HG02571 (cell line): ENCODE results near the gene LPP.

Experiments
- ATAC-seq: cut with Tn5 transposase; IDR thresholded peaks from one replicate; pipeline ENCODE4 v1.9.1; 2021; ENCODE audit warnings: mild to moderate bottlenecking, moderate library complexity; ENCODE audit not compliant: unreplicated experiment

LPP gene

DNA sequence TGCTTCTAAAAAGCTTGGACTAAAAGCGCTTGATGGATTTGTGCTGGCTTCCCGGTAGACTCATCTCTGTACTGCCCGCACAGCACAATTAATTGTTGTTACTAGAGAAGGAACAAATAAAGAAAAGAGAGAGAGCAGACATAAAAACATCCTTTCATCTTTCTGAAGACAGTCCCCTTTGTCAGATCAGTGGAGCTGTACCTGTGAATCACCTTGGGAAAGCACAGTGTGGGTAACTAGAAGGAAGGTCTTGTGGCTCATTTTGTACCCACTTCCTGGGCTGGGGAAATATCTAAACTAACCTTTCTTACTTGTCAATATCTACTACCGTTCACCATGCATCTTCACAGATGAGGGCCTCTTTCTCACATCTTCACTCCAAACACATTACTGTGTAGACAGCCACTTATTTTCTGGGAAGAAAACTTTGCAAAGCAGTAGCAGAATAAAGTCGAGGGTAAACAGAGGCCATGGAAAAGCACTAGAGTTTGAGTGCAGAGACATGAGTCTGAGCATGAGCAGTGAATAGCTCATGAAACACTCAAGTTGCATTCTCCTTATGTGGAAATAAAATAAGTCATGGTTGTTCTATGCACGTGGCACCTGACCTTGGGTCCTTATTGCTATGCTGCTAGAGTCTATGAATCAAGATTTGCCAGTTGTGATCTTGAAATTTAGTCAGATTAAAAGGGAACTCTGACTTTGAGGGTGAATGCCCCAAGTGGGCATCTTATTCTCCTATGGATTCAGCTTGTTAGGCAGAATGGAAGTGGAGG lies 169.3 kb downstream of the LPP start:
- no peak for ATAC-seq

DNA sequence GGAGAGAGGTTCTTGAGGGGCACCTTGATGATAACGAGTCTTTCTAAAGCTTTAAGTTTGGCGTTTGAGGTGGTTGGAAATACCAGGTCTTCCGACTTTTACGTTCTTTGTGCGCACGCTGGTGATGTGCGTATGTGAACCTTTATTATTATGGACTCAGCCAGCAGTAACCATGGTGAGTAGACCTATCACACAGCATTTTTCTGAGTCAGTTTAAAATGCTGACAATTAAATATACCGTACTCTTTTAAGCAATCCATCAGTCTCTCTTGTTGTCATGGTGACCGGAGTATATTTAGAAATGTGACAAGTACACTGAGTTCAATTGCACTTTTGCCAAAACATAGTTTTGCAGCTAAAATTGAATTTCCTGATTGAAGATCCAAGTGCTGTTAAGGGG lies 172.2 kb downstream of the LPP start:
- ATAC-seq, result no peak

DNA sequence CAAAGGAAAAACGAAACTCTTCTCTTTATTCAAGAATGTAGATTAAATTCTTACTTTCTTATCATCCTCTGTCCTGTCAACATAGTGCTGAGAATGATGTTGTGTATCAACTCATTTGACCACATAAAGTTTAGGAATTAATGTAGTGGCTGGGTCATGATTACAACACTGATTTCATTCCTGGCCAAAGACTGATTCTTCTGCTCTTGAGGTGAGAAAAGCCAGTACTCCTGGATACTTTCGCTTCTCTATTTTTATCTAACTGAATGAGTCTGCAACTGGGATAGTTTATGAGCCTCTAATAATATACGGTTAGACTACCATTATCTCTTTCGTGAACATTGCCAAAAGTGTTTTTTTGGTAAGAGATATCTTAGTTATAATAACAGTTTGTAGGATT lies 173.0 kb downstream of the LPP start:
- no peak for ATAC-seq

DNA sequence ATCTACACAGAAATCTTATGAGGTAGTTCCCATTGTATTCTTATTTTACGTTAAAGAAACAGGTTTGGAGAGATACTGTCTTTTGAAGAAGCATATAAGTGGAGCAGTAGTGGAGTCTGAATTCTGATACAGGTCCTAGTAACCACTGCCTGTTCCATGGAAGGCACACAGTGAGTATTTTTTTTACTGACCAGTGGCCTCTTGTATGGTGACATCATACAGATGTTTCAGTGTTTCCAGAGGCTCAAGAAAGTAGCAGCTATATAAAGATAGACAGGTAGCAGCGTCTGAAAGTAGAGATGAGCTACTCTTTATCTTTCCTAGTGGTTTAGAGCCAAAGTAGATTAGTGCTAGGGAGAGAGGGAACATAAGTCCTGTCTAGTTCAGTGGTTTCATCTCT lies 173.5 kb downstream of the LPP start:
- no peak for ATAC-seq

DNA sequence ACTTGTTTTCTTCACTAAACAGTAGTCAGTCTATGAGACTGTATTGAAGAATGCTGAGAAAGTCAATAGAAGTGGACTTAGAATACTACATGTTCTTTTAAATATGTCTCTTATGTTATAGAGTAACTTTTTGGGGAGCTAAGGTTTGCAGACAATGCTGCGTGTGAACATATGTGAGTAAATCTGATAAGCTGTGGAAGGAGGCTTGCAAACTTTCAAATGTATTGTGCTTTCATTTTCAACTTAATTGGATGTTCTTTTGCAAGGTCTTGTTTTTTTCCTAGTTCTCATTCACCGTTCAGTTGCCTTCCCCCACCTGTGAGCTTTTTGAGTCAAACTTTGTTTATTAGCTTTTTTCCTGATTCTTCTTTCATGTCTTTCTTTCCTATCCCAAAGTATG lies 176.2 kb downstream of the LPP start:
- no peak for ATAC-seq

DNA sequence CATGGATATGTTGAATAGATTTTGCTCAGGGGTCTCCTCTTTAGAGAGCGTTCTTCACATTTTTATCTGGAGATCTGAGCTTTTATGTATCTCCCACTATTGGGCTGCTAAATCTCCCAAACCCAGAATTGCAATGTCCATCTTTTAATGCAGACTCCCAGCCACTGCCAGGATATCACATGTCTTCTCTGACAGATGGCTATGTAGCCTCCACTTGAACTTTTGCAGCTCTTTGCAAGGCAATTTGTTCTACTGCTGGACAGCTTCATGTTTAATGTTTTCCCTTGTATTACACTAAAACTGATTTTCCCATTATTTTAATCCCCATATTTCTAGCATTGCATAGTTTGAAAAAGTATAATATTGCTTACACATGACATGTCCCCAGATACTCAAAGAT lies 177.2 kb downstream of the LPP start:
- no peak for ATAC-seq

DNA sequence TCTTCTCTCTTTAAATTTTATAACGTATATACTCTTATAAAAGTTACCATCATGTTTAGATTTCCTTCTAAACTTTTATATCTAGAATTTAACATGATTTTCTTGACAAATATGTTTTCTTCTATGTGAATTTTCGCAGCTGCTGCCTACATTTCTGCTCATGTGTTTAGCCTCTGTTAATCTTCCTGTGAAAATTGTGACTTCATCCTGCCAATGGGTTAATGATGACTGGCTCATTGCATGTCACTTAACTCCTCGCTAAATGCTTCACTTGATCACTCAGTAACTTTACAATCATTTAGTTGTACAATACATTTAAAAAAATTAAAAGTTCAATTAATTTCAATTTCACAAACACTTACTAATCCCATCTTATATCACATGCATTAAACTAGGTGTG lies 178.1 kb downstream of the LPP start:
- no peak for ATAC-seq

DNA sequence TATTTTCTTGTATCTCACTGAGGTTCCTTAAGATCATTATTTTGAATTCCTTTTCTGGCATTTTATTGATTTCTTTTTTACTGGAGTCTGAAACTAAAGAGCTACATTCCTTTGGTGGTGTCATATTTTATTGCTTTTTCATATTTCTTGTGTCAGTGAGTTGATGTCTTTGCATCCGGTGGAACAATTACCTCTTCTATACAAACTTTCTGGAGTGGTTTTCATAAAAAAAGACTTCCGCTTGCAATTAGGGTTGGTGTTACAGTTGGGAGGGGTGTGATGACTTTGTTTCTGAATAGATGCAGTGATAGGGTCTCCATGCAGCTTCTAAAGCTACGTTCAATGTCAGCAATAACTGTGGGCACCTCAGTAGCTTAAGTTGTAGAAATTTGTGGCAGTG lies 181.7 kb downstream of the LPP start:
- no peak for ATAC-seq

DNA sequence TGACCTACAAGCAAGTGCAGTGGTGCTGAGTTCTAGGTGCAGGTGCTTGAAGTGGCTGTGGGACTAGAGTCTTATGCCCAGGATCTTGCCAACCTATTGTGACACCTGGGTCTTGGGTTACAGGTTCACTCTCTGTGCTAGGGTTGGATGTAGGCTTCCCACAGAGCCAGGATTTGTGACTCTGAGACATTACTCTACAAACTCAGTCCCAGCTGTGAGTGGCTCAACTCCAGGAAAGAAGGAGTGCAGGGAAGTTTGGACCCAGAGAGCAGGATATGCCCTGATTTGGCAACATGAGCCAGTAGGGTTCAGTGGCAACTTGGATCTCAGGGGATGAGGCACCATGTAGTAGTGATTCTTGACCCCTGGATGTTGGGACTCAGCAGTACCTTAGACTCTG lies 182.2 kb downstream of the LPP start:
- no peak for ATAC-seq

DNA sequence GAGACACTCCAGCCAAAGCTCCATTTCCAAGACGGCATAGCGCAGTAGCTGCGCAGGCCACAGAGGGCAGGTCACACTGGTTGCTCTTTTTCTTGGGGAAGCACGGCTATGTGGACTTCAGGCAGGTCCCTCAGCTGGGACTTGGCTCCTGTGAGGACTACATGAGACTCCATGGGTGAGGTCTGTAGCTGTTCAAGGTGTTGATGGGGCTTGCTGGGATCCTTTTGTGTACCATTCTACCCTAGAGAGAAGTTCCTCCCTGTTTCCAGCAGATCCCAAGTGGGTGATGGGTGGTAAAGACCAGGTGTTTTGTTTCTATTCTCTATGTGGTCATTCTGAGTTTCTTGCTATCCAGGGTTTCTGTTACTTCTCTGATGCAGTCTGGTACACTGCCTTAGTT lies 183.3 kb downstream of the LPP start:
- no peak for ATAC-seq

DNA sequence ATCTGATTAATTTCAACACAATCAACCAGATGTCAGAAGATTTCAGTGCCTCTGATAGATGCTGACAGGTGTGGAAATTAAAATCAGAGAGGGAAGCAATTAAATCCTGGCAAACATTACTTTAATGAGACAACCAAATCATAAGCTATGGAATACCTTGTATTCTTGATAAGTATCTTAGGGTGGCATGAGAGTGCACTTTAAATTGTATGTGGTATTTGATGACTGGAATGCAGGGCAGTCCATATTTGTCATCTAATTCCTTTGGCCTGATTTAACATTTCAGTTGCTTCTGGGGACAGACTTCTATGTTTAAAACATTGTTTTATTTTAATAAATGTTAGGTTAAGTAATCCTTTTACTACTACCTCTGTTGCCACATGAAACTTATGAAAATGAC lies 184.1 kb downstream of the LPP start:
- no peak for ATAC-seq

DNA sequence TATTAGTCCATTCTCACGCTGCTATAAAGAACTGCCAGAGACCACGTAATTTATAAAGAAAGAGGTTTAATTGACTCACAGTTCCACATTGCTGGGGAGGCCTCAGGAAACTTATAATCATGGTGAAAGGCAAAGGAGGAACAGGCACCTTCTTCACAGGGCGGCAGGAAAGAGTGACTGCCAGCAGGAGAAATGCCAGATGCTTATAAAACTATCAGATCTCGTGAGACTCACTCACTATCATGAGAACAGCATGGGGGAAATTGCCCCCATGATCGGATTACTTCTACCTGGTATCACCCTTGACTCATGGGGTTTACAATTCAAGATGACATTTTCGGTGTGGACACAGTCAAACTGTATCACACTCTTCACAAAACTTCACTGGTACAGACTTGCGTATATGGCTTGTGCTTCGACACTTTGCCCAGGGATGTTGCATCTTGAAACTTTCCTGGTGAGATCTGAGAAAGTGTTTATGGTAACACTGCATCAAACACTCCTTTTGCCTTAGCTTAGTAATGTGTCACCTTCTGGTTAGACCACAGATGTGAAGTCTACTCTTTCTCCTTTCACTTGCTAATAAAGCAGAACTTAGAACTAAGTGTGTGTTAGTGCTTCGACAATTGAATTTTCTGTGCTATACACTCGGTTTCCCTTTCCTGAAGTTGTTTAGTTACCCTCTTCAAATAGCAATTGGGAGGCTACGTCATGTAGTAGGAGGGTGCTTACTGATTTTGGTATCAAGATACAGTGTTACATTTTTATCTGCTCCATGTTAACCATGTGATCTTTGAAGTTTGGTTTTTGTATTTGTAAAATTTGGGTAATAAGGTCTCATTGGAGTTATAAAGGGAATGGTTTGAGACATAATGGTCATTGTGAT lies 185.7 kb downstream of the LPP start:
- no peak for ATAC-seq

DNA sequence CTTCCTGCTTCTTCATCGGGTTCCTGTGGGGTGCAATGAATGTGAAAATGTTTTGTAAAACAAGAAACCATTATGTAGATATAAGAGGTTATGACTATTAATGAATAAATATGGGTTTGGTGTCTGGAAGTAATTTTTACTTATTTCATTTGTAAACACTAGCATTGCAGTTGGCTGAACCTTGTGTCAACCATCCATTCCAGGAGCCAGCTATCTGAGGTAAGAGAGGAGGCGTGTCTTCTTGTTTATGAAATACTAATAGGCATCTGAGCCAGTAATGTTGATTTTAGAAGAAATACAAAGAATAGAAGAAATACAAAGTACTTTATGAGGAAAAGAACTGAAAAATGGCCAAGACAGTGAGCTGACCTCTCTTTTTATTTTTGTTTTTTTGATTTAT lies 187.5 kb downstream of the LPP start:
- no peak for ATAC-seq

DNA sequence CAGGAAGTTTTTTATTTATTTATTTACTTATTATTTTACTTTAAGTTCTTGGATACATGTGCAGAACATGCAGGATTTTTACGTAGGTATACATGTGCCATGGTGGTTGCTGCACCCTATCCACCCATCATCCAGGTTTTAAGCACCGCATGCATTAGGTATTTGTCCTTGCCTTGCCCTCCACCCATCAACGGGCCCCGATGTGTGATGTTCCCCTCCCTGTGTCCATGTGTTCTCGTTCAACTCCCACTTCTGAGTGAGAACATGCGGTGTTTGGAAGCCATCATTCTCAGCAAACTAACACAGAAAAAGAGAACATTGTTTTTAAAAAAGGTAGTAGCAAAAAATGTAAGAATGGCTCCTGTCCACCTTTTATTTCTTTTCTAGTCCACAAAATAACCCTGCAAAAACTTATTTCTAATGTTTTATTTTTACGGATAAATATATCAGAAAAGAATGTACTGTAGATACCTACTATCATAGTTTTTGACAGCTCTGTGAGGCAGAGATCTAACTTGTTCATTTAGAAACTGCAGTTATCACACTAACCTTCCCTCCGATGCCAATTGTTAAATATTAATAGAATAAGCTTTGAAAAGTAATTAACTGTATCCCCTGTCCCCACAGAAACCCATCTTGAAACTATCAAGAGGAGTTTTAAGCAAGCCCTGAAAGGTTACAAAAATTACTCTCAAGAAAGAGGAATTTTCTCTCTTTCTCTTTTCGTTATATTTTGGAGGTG lies 189.2 kb downstream of the LPP start:
- no peak for ATAC-seq

DNA sequence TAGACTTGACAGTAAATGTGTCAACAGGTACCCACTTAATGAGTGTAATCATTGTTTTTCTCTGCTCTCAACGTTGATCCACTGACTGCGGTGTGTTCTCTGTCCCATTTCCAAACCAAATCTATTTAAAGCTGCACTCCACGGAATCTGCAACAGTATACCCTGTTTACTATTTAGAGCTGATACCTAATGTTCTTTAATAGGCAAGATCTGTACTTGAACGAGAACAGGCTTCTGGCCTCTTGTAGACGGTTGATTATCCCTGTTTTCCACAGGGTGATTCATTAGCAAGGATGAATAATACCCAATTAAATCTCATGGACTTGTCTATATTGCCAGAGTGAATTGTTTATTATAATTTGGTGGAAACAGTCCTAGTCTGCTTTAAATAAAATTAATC lies 189.9 kb downstream of the LPP start:
- no peak for ATAC-seq

DNA sequence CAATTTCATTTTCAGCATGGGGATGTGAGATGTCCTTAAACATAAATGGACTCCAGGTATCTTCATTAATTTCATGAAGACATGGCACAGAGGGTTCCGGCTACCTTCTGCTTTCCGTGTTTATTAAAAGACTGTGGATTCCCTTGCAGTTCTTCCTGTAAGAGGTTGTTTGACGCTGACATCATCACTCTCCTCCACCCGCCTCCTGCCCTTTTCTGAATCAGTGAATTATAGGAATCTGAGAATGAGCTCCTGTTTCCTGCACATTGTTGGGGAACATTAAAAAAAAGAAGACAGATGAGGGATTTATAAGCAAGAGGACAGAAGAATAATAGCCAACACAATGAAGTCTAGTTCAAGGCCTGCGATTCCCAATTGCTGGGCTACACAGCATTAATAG lies 191.3 kb downstream of the LPP start:
- ATAC-seq, result no peak

DNA sequence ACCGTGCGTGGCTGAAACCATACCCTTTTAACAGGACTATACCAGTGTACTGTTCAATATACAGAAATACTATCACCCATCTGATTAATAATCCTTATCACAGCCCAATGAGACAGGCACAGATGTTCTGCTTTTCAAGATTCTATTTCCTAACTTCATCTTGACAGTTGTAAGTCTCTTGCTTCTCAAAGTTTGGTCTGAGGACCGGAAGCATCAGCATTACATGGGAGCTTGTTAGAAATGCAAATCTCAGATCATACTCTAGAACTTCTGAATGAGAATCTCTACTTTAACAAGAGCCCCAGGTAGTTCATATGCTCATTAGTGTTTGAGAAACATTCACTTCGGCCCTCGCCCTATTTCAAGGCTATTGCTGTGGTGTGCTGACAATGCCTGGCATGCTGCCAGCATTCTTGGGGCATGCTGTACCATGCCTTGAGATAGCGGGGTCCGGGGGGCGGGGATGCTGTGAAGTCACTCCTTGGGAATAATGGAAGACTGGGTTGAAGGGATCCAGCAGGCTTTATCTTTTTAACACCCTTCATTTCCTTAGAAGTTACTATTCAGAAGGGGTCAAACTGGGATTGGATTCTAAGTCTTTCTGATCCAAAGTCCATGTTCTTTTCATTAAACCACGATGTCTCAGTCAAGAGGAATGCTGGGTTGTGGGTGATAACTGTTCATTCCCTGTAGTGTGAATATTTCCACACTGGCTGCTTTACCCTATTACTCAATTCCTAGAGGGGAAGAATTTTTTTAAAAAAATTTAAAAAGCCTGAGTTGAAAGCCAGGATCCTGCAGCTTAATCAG lies 194.7 kb downstream of the LPP start:
- ATAC-seq, result no peak

DNA sequence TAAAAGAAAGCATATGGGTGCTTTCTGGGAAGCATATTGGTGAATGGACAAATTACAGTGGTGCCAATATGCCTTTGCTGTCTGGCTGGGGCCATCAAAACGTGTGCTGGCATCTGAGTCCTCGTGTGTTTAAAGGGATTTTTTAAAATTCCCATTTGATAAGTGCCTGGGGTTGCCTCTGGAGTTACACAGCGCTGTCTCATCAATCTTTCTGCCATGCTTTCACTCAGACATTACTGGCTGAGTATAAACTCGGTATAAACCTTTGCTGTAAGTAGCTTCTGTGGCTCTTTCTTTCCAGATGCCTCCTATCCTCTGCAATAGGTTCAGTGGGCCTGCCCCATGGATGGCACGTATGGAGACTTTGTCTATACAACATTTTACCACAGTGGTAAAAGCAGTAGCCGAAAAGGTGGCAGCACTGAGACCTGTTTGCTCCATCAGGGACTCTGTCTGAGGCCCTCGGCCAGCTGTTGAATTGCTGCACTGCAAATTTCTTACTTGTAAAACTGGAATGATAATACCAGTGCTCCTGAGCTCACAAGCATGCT lies 195.5 kb downstream of the LPP start:
- no peak for ATAC-seq

DNA sequence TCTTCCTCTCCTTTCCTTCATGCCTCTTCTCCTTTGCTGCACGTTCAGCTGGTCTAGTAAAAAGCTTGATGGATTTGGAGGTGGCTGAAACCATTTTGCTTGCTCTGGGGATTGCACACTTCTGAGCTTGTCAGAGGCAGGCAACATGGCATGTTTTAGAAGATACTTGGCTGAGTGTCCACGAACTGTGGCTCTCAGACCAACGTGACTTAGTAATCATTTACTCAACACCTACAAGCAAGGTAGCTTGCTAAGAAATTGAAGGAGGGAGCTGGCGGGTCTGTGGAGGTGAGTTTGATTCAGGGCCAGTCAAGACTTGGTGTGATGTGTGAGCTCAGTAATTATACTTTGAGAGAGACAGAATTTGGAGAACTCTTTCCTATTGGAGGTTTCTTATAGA lies 196.0 kb downstream of the LPP start:
- no peak for ATAC-seq

DNA sequence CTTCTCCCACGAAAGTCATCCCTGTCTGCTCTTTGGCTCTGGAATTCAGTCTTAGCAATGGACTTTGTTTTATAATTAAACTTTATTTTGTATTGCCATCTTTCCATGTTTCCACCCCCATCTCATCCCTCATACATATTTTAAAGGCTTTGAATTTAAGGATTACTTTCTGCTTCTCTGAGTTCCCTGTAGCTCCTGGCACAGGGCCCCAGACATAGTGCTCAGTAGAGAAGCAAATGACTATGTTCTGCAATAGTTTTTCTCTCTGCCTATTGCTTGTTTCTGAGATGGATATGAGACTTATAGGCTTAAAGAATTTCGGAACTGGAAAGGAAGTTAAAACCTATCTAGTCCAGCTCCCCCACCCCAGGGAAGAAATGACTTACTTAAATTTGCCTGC lies 197.0 kb downstream of the LPP start:
- no peak for ATAC-seq

DNA sequence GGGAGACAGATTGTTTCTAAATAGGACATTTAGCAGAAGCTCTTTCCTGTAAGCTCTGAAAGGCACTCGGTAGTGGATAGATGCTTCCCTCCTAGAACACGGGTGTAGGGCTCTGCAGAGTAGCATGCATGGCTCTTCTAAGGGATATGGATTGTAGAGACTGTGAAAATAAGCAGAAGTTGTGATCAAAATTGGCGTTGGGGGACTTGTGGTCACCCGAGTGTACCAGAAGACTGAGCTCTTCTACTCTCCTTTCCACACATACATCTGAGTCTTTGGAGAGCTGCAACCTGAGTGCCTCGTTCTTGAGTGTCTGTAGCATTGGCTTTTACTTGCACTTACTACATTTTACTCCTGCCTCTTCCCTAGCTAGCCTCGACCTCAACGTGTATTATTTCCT lies 197.7 kb downstream of the LPP start:
- no peak for ATAC-seq
